Ishikawa (cell line): ENCODE measurements around the gene MPC2.

ENCODE experiments used
- CEBPB ChIP-seq: IDR thresholded peaks from 2 replicates; pipeline ENCODE4 v1.6.1; 2012
- CREB1 ChIP-seq: IDR thresholded peaks from 2 replicates; pipeline ENCODE4 v1.6.1; 2012; ENCODE audit warnings: low read depth
- EGR1 ChIP-seq: IDR thresholded peaks from 2 replicates; pipeline ENCODE4 v1.6.1; 2012
- EP300 ChIP-seq: IDR thresholded peaks from 2 replicates; pipeline ENCODE4 v1.6.1; 2012; ENCODE audit warnings: borderline replicate concordance
- FOXM1 ChIP-seq: IDR thresholded peaks from 2 replicates; pipeline ENCODE4 v1.6.1; 2012; ENCODE audit warnings: low read depth, borderline replicate concordance
- NFIC ChIP-seq: IDR thresholded peaks from 2 replicates; pipeline ENCODE4 v1.6.1; 2012
- RAD21 ChIP-seq: IDR thresholded peaks from 2 replicates; pipeline ENCODE4 v1.6.1; 2012; ENCODE audit warnings: low read depth
- TAF1 ChIP-seq: IDR thresholded peaks from 2 replicates; pipeline ENCODE4 v1.6.1; 2012; ENCODE audit warnings: low read depth, mild to moderate bottlenecking
- TCF12 ChIP-seq: IDR thresholded peaks from 2 replicates; pipeline ENCODE4 v1.6.1; 2012; ENCODE audit warnings: low read depth
- TEAD4 ChIP-seq: IDR thresholded peaks from 2 replicates; pipeline ENCODE4 v1.6.1; 2012
- YY1 ChIP-seq: IDR thresholded peaks from 2 replicates; pipeline ENCODE4 v1.6.1; 2012; ENCODE audit warnings: low read depth
- ZBTB7A ChIP-seq: IDR thresholded peaks from 2 replicates; pipeline ENCODE4 v1.6.1; 2012; ENCODE audit warnings: low read depth
- TF ChIP-seq, protein P1 (sequence below): IDR thresholded peaks from 2 replicates; pipeline ENCODE4 v1.6.1; 2012; ENCODE audit warnings: low read depth, mild to moderate bottlenecking
- TF ChIP-seq, protein P2 (sequence below): IDR thresholded peaks from 2 replicates; pipeline ENCODE4 v1.6.1; 2012
- TF ChIP-seq, protein P3 (sequence below): IDR thresholded peaks from 2 replicates; pipeline ENCODE4 v1.6.1; 2012

Gene MPC2

DNA sequence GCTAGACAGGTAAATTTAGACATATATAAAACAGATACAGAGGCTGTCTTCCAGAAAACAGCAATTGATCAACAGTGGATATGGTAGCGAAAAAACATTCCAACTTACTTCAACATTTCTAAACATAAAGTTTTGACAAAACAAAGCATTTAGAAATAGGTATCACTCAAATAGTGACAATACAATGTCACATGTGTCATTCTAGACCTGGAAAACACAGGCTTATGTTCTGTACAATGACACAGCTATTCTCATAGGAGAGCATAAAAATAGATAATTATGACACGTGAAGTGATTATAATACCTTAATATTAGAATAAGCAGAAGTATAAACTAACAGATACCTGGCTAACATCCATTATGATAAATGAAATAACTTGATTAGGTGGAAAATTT lies 8.4 kb downstream of the MPC2 start:
- TF ChIP-seq, protein P1, sequence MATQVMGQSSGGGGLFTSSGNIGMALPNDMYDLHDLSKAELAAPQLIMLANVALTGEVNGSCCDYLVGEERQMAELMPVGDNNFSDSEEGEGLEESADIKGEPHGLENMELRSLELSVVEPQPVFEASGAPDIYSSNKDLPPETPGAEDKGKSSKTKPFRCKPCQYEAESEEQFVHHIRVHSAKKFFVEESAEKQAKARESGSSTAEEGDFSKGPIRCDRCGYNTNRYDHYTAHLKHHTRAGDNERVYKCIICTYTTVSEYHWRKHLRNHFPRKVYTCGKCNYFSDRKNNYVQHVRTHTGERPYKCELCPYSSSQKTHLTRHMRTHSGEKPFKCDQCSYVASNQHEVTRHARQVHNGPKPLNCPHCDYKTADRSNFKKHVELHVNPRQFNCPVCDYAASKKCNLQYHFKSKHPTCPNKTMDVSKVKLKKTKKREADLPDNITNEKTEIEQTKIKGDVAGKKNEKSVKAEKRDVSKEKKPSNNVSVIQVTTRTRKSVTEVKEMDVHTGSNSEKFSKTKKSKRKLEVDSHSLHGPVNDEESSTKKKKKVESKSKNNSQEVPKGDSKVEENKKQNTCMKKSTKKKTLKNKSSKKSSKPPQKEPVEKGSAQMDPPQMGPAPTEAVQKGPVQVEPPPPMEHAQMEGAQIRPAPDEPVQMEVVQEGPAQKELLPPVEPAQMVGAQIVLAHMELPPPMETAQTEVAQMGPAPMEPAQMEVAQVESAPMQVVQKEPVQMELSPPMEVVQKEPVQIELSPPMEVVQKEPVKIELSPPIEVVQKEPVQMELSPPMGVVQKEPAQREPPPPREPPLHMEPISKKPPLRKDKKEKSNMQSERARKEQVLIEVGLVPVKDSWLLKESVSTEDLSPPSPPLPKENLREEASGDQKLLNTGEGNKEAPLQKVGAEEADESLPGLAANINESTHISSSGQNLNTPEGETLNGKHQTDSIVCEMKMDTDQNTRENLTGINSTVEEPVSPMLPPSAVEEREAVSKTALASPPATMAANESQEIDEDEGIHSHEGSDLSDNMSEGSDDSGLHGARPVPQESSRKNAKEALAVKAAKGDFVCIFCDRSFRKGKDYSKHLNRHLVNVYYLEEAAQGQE, result no peak
- no peak for TF ChIP-seq EP300
- no peak for TF ChIP-seq YY1
- TF ChIP-seq ZBTB7A, result no peak
- no peak for TF ChIP-seq FOXM1
- TF ChIP-seq TAF1, result no peak
- TF ChIP-seq EGR1, result no peak
- TF ChIP-seq, protein P2, sequence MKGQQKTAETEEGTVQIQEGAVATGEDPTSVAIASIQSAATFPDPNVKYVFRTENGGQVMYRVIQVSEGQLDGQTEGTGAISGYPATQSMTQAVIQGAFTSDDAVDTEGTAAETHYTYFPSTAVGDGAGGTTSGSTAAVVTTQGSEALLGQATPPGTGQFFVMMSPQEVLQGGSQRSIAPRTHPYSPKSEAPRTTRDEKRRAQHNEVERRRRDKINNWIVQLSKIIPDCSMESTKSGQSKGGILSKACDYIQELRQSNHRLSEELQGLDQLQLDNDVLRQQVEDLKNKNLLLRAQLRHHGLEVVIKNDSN, result no peak
- no peak for TF ChIP-seq TCF12
- no peak for TF ChIP-seq TEAD4
- TF ChIP-seq, protein P3, sequence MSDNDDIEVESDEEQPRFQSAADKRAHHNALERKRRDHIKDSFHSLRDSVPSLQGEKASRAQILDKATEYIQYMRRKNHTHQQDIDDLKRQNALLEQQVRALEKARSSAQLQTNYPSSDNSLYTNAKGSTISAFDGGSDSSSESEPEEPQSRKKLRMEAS, result no peak
- TF ChIP-seq NFIC, result no peak
- TF ChIP-seq CEBPB, result no peak
- TF ChIP-seq RAD21, result no peak
- TF ChIP-seq CREB1, result no peak

DNA sequence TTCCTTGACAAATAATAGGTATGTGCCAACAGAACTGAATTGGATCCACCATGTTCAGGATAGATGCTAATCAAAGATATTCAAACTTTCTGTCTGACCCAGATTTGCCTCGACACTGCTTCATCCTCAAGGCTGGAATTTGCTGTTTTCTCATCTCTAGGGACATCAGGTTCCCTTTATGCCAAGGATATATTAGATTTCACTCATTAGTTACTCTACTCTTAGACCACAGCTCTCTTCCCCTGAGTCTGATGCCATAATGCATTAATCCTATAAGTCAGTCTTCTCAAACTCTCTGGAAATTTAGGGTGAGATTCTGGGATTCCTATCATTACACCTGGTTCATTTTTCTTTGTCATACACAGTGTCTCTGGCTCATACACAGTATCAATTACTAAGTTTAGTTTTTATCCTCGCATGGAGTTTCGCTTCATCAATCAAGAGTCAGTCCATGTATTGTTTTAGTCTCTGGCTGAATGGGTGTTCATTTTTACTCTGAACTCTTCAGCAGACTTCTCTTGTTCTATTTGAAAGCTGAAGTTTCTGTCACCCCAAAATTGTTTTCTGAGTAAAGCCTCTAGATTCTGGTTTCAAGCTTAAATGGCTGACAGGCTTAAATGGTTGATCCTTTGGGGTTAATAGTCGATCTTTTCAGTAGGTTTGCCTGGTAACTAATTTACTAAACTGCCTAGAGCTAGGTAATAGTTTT lies 9.7 kb downstream of the MPC2 start:
- TF ChIP-seq YY1 (no peak), TCF12 (no peak), TAF1 (no peak), EP300 (no peak), ZBTB7A (no peak), CREB1 (no peak), FOXM1 (no peak)
- TF ChIP-seq, protein P1, result no peak

DNA sequence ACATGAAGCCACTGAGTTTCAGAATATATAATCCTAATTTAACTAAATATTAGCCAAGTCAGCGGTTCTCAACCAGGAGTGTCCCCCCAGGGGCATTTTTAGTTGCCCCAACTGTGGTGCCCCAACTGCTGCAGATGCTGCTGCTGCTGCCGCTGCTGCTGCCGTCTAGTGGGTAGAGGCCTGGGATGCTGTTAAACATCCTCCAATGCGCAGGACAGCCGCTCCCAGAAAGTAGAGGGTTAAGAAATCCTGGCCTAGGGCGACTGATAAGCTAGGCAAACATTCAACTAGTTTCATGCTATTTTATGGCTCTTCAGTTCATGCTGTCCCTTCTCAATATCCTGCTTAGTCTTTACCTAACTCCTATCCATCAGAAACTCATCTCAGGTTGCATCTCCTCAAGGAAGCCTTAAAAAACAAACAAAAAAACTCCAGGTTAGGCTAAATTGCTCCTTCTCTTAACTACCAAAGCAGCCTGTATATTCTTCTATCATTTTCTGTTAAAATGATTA lies 10.3 kb downstream of the MPC2 start:
- TF ChIP-seq CREB1 (no peak), TCF12 (no peak), ZBTB7A (no peak), FOXM1 (no peak), EP300 (no peak), TAF1 (no peak)
- TF ChIP-seq, protein P3, result no peak

DNA sequence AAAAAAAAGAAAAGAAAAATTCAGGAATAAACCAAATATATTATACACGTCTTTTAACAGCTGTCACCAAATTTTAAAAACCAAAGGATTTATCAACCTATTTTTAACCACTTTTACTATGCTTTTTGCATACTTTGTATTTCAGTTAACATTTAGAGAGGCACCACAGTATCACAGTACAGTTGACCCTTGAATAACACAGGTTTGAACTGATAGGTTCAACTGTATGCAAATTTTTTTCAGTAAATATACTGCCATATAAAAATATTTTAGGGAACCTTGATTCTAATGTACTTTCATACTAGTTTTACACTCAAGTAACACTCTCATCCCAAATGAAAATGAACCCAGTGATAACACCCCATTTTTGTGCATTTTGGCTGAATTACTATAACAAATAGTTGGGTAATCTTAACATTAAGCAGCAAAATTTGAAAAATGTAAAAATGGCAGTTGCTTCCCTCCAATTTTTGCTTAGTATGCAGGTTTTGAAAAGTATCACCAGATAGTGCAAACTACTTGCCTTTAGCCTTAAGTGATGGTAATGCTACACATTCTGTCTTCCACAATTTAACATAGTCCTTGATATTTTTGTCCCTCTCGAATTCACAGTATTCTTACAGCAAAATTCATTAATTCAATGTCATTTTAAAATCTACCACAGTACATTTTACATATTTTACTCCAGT lies 12.2 kb downstream of the MPC2 start:
- no peak for TF ChIP-seq TEAD4
- no peak for TF ChIP-seq CEBPB
- TF ChIP-seq EP300, result no peak
- TF ChIP-seq ZBTB7A, result no peak
- TF ChIP-seq TAF1, result no peak
- TF ChIP-seq EGR1, result no peak
- TF ChIP-seq, protein P1, result no peak
- no peak for TF ChIP-seq CREB1
- TF ChIP-seq, protein P3, result no peak
